A673 (cell line): ENCODE results near the gene TNS1. TPM values are rescaled to one million over a fixed set of nuclear protein-coding genes. Genes with fewer than 3 reads are reported as not detected.

ENCODE experiments used
- BruUV-seq: library from RNA; stranded (reverse); fragments of 400-500 nt; replicated peaks from 2 replicates; lab custom pipeline; 2021; lab: Mats Ljungman, UMichigan
- CTCF ChIA-PET: fragments of 300-600 bp; sonication (Branson Sonifier 250); formaldehyde crosslinking; loops from one replicate; lab custom pipeline; 2022; ENCODE audit warnings: antibody characterized with exemption; lab: Charles Lee
- POLR2A ChIA-PET: fragments of 300-600 bp; sonication (Branson Sonifier 250); formaldehyde crosslinking; loops from one replicate; lab custom pipeline; 2022; ENCODE audit warnings: antibody characterized with exemption; ENCODE audit not compliant: low non-redundant PET; lab: Charles Lee
- DNase-seq: peaks from one replicate; pipeline ENCODE4 v3.0.0-alpha.2; 2015; ENCODE audit warnings: low spot score
- H3K27ac ChIP-seq: fragments of 200-600 bp; sonication (generic); 2 replicates; pipeline ENCODE4 v1.5.1; 2016; ENCODE audit warnings: mixed run types, low read depth, mild to moderate bottlenecking, mixed read lengths, antibody characterized with exemption, low read length; ENCODE audit not compliant: poor library complexity, severe bottlenecking
- H3K27me3 ChIP-seq: fragments of 200-600 bp; sonication (generic); replicated peaks from 2 replicates; pipeline ENCODE4 v1.6.1; 2017; ENCODE audit warnings: mixed run types, low read depth, mild to moderate bottlenecking, mixed read lengths, antibody characterized with exemption, low read length; ENCODE audit not compliant: insufficient read depth, poor library complexity
- H3K36me3 ChIP-seq: fragments of 200-600 bp; sonication (generic); 2 replicates; pipeline ENCODE4 v1.6.1; 2016; ENCODE audit warnings: mixed run types, mild to moderate bottlenecking, mixed read lengths, antibody characterized with exemption, low read length; ENCODE audit not compliant: insufficient read depth, poor library complexity, severe bottlenecking
- H3K4me1 ChIP-seq: fragments of 200-600 bp; sonication (generic); 2 replicates; pipeline ENCODE4 v1.6.1; 2017; ENCODE audit warnings: mixed run types, mild to moderate bottlenecking, mixed read lengths, antibody characterized with exemption, low read length; ENCODE audit not compliant: insufficient read depth, poor library complexity, severe bottlenecking
- H3K4me3 ChIP-seq: fragments of 200-600 bp; sonication (generic); 2 replicates; pipeline ENCODE4 v1.5.1; 2016; ENCODE audit warnings: low read depth, mixed run types, mild to moderate bottlenecking, mixed read lengths, low read length; ENCODE audit not compliant: poor library complexity, severe bottlenecking
- H3K9me3 ChIP-seq: fragments of 200-600 bp; sonication (generic); 2 replicates; pipeline ENCODE4 v1.6.1; 2016; ENCODE audit warnings: mixed run types, low read depth, mild to moderate bottlenecking, mixed read lengths, antibody characterized with exemption, low read length; ENCODE audit not compliant: poor library complexity, severe bottlenecking
- CTCF ChIP-seq: fragments of 300-800, 200-600 bp; sonication (generic); conservative IDR thresholded peaks from 2 replicates; pipeline ENCODE4 v1.5.1; 2017; ENCODE audit warnings: low read depth, mild to moderate bottlenecking, antibody characterized with exemption, low read length, moderate library complexity, mixed read lengths
- EZH2 ChIP-seq: fragments of 200-600 bp; sonication (generic); IDR thresholded peaks from 2 replicates; pipeline ENCODE4 v1.6.1; 2017; ENCODE audit warnings: borderline replicate concordance, low read depth, mild to moderate bottlenecking, mixed read lengths, antibody characterized with exemption, low read length; ENCODE audit not compliant: poor library complexity, severe bottlenecking
- intact Hi-C: fragments of 100-400 bp; cut with micrococcal nuclease; formaldehyde crosslinking; loops from one replicate; pipeline ENCODE4 v1.10.0; 2022; ENCODE audit not compliant: unreplicated experiment
- total RNA-seq: library from RNA; stranded (reverse); gene quantifications from 2 replicates; pipeline ENCODE4 v1.2.3, GENCODE V29; 2021

The TNS1 gene
- total RNA-seq, 1 experiment from 2014 or later, result 99.6 TPM

- intact Hi-C loops, result no loop called here
- Histone ChIP-seq H3K4me1 (no peaks in the 10 kb centered on the region), H3K27me3 (no peaks in the 10 kb centered on the region), H3K9me3 (no peaks in the 10 kb centered on the region), H3K36me3 (no peaks in the 10 kb centered on the region), H3K27ac (no peak overlapping the region), H3K4me3 (no peak overlapping the region)
- no TSS peak for BruUV-seq
- POLR2A ChIA-PET, result no interaction called here
- CTCF ChIA-PET, result interaction anchor here (0.6 kb wide), 1 partner anchor 279 kb away, joined by 4 read pairs; no protein-coding TSS in a partner anchor
- no peak for DNase-seq
- TF ChIP-seq EZH2, result no peak
- no peak for TF ChIP-seq CTCF
Measured at GRCh38 chr2:217791551-217791950, 211.2 kb downstream of the TNS1 start.

- intact Hi-C loops, result no loop called here
- CTCF ChIA-PET, result no interaction called here
- TF ChIP-seq CTCF (no peak), EZH2 (no peak)
- POLR2A ChIA-PET, result no interaction called here
- no peaks in the 10 kb centered on the region for H3K4me1 ChIP-seq
- no TSS peak for BruUV-seq
- DNase-seq, result no peak
- no peaks in the 10 kb centered on the region for H3K27me3 ChIP-seq
- H3K27ac ChIP-seq, result no peak overlapping the region
- H3K9me3 ChIP-seq, result no peaks in the 10 kb centered on the region
- no peak overlapping the region for H3K4me3 ChIP-seq
- no peaks in the 10 kb centered on the region for H3K36me3 ChIP-seq
Measured at GRCh38 chr2:217790681-217791392, 212.0 kb downstream of the TNS1 start.

GRCh38 chr2:217790195-217790594, 212.6 kb downstream of the TNS1 start:
- DNase-seq, result no peak
- Histone ChIP-seq H3K36me3 (no peaks in the 10 kb centered on the region), H3K9me3 (no peaks in the 10 kb centered on the region), H3K27me3 (no peaks in the 10 kb centered on the region), H3K4me1 (no peaks in the 10 kb centered on the region), H3K27ac (no peak overlapping the region), H3K4me3 (no peak overlapping the region)
- TF ChIP-seq EZH2, result no peak
- no peak for TF ChIP-seq CTCF
- ChIA-PET POLR2A (no interaction called here), CTCF (no interaction called here)
- BruUV-seq, result no TSS peak
- intact Hi-C loops, result no loop called here
